Osteoblast (primary cell): ENCODE measurements around the gene SPRED2. TPM values are rescaled to one million over a fixed set of nuclear protein-coding genes. Genes with fewer than 3 reads are reported as not detected.

Experiments
- DNase-seq: peaks from one replicate; pipeline ENCODE4 v3.0.0; 2011; ENCODE audit warnings: low spot score, mixed read lengths; ENCODE audit not compliant: insufficient read length; ENCODE audit errors: missing footprints
- H2AFZ ChIP-seq: 2 replicates; pipeline ENCODE4 v1.6.0; 2011; ENCODE audit warnings: mild to moderate bottlenecking, low read length
- H3K27ac ChIP-seq: 2 replicates; pipeline ENCODE4 v1.5.1; 2011; ENCODE audit warnings: mild to moderate bottlenecking, low read depth, low read length, moderate library complexity
- H3K27me3 ChIP-seq: 2 replicates; pipeline ENCODE4 v1.6.0; 2012; ENCODE audit warnings: mild to moderate bottlenecking, control low read depth, inconsistent platforms, low read length, moderate library complexity; ENCODE audit not compliant: insufficient read depth
- H3K36me3 ChIP-seq: 2 replicates; pipeline ENCODE4 v1.5.1; 2011; ENCODE audit warnings: mild to moderate bottlenecking, low read length, control low read depth, moderate library complexity; ENCODE audit not compliant: insufficient read depth
- H3K4me1 ChIP-seq: 2 replicates; pipeline ENCODE4 v1.5.1; 2011; ENCODE audit warnings: mild to moderate bottlenecking, low read length, control low read depth, moderate library complexity; ENCODE audit not compliant: insufficient read depth
- H3K4me2 ChIP-seq: 2 replicates; pipeline ENCODE4 v1.6.0; 2011; ENCODE audit warnings: mild to moderate bottlenecking, low read length; ENCODE audit not compliant: insufficient read depth
- H3K4me3 ChIP-seq: fragments of 200-600 bp; sonication (generic); 3 replicates; pipeline ENCODE4 v1.5.1; 2012; ENCODE audit warnings: mild to moderate bottlenecking, low read length, inconsistent platforms; ENCODE audit not compliant: insufficient read depth
- H3K79me2 ChIP-seq: 2 replicates; pipeline ENCODE4 v1.6.0; 2012; ENCODE audit warnings: mild to moderate bottlenecking, low read length, control low read depth, inconsistent platforms; ENCODE audit not compliant: insufficient read depth
- H3K9me3 ChIP-seq: 2 replicates; pipeline ENCODE4 v1.5.1; 2011; ENCODE audit warnings: low read depth, low read length, control low read depth
- H4K20me1 ChIP-seq: 2 replicates; pipeline ENCODE4 v1.6.0; 2012; ENCODE audit warnings: mild to moderate bottlenecking, low read length, control low read depth; ENCODE audit not compliant: insufficient read depth
- total RNA-seq: library from RNA; depleted of rRNA; stranded (reverse); fragments of >200 nt; gene quantifications from 2 replicates; pipeline ENCODE4 v1.2.3, GENCODE V29; 2012
- TF ChIP-seq, protein P1 (sequence below): IDR thresholded peaks from 2 replicates; pipeline ENCODE4 v1.5.1; 2011; ENCODE audit warnings: mild to moderate bottlenecking, low read depth, low read length, moderate library complexity; ENCODE audit errors: extremely low read depth

Gene SPRED2
- total RNA-seq, 1 donor, result 17.4 TPM

DNA sequence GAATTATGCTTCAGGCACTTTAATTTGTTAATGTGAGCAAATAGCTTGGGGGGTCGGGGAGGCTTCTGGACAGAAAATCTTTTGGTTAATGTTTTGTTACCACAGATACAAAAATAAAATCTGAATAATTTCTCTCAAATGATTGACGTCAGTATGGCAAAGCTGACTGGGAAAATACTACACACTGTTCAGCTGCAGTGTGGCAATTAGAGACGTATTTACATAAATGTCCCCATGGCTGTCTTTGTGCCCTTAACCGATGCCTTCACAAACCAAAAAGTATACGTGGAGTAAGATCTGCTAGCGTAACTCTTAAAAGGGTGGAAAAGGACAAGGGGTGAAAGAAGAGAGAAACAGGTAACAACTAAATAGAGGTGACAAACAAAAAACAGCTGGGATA is 121.3 kb downstream of the SPRED2 start:
- Histone ChIP-seq H3K4me3 (no peak overlapping the region), H3K4me1 (no peaks in the 10 kb centered on the region), H3K4me2 (no peak overlapping the region), H3K27me3 (no peaks in the 10 kb centered on the region), H3K9me3 (no peaks in the 10 kb centered on the region), H4K20me1 (no peaks in the 10 kb centered on the region), H3K79me2 (peaks cover 1% of the 10 kb centered on the region), H3K36me3 (peaks cover 60% of the 10 kb centered on the region), H2AFZ (no peak overlapping the region), H3K27ac (no peak overlapping the region)
- TF ChIP-seq, protein P1, sequence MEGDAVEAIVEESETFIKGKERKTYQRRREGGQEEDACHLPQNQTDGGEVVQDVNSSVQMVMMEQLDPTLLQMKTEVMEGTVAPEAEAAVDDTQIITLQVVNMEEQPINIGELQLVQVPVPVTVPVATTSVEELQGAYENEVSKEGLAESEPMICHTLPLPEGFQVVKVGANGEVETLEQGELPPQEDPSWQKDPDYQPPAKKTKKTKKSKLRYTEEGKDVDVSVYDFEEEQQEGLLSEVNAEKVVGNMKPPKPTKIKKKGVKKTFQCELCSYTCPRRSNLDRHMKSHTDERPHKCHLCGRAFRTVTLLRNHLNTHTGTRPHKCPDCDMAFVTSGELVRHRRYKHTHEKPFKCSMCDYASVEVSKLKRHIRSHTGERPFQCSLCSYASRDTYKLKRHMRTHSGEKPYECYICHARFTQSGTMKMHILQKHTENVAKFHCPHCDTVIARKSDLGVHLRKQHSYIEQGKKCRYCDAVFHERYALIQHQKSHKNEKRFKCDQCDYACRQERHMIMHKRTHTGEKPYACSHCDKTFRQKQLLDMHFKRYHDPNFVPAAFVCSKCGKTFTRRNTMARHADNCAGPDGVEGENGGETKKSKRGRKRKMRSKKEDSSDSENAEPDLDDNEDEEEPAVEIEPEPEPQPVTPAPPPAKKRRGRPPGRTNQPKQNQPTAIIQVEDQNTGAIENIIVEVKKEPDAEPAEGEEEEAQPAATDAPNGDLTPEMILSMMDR, result no peak
- no peak for DNase-seq

DNA sequence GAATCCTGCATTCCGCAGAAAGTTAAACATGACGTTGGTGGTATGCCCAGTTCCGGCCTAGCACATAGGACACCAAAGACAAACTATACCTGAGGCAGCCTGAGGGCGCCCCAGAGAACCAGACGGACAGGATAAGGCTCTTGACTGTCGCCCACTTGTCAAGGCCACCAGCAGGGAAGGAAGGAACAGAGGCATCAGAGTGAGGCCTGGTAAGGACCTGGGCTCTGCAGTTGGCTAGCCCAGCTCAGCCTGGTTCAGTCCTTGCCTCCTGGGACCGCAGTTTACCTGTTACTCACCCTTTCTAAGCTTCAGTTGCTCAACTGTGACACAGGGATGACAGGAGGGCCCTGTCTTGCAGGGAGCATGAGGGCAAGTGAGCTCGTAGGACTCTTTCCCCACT is 122.7 kb downstream of the SPRED2 start:
- H3K4me3 ChIP-seq, result no peak overlapping the region
- DNase-seq, result no peak
- no peaks in the 10 kb centered on the region for H3K4me1 ChIP-seq
- no peak overlapping the region for H3K4me2 ChIP-seq
- peaks cover 47% of the 10 kb centered on the region for H3K36me3 ChIP-seq
- TF ChIP-seq, protein P1, result no peak
- H4K20me1 ChIP-seq, result no peaks in the 10 kb centered on the region
- H3K27ac ChIP-seq, result no peak overlapping the region
- H2AFZ ChIP-seq, result no peak overlapping the region
- no peaks in the 10 kb centered on the region for H3K79me2 ChIP-seq
- no peaks in the 10 kb centered on the region for H3K27me3 ChIP-seq
- no peaks in the 10 kb centered on the region for H3K9me3 ChIP-seq

DNA sequence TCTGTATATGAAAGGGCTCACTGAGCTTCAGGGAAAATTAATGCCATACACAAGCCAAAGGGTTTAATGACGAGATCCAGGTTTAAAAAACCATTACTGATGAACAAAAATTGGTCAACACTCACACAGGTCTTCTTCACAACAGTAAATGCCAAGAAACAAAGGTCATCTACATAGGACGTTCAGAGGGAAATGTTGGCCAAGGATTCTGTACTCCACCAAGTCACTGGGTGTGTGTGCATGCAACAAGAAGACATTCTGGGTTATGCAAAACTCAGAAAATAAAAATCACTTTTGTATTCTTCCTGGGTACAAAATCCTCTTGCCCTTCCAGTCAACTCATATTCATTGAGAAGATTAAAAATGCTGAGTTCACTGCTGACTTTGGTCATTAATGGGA is 126.5 kb downstream of the SPRED2 start:
- Histone ChIP-seq H2AFZ (no peak overlapping the region), H4K20me1 (no peaks in the 10 kb centered on the region), H3K9me3 (no peaks in the 10 kb centered on the region), H3K36me3 (peaks cover 10% of the 10 kb centered on the region), H3K27ac (no peak overlapping the region), H3K27me3 (no peaks in the 10 kb centered on the region), H3K79me2 (no peaks in the 10 kb centered on the region), H3K4me1 (peaks cover 15% of the 10 kb centered on the region), H3K4me2 (no peak overlapping the region), H3K4me3 (no peak overlapping the region)
- TF ChIP-seq, protein P1, result no peak
- no peak for DNase-seq

DNA sequence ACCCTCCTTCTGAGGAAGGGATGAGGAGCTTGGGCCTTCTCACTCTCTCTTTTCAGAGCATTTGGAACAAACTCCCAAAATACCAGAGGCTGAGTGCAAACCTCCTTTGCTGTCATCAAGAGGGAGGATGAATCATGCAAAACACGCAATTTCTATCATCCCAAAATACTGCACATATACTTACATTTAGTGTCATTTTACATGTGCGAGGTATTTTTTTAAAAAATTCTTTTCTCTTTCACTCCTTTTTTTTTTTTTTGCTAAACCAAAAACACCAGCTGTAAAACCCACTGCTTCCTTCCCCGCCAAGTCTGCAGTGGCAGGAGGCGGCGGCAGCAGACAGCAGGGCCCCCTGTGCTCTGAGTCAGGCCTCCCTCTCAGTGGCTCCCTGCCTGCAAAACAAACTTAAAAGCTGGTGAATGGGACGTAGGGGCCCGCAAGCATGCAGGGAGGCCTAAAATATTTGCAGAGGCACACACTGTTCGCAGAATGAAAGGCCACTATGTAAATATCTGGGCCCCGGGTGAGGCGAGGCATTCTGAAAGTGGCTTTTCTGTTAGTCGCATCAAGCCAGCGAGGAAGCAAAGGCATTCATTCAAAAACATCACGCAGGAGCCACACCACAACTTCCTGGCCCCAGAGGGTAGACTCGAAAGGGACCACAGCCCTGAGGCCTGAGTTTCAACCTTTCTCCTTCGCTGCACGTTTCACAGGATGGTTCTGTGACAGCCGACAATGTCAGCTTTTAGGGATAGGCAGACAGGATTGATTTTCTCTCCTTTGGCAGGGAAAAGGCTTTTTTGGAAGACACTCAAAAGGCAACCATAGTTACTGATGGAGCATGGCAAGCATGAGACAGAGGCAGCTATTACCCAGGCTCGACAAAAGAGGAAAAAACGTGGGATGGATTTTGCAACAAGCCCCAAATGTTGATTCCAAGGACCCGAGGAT is 131.4 kb downstream of the SPRED2 start:
- H2AFZ ChIP-seq, result peak overlapping the region; percentile 11

More for the DNA sequence above, 131.4 kb downstream of the SPRED2 start:
- TF ChIP-seq, protein P1, result no peak
- Histone ChIP-seq H3K27ac (peak overlapping the region; percentile 92), H3K9me3 (no peaks in the 10 kb centered on the region), H3K36me3 (no peaks in the 10 kb centered on the region), H3K79me2 (no peaks in the 10 kb centered on the region), H3K4me3 (peak overlapping the region; percentile 42), H4K20me1 (peaks cover 11% of the 10 kb centered on the region), H3K4me1 (peaks cover 34% of the 10 kb centered on the region), H3K4me2 (peak overlapping the region; percentile 73), H3K27me3 (no peaks in the 10 kb centered on the region)
- DNase-seq, result peak; percentile 92
